ENCODE results near the gene EDIL3.

- TF ChIP-seq CTCF (IDR thresholded peaks at IDR 0.05; ENCODE audit: low read depth, low read length) (no peak), EZH2phosphoT487 (IDR thresholded peaks at IDR 0.05; ENCODE audit: low read depth) (no peak)
Observed at GRCh38 chr5:84303315-84303714, 81.4 kb downstream of the EDIL3 start.
